Suppressor macrophage (primary cell): Measurements from ENCODE around the gene RPTN.

Experiments used
- DNase-seq, 4 experiments: peaks; one replicate each; pipeline ENCODE4 v3.0.0-alpha.2; 2020 to 2022
- total RNA-seq, 17 experiments: gene quantifications; one replicate each; lab custom pipeline; 2026; ENCODE audit warnings: mixed read lengths in 6 of 17, inconsistent platforms in 3 of 17; lab: John Stamatoyannopoulos, UW

RPTN gene
- 0 to 1.7 (median 0) reads per million in 17 experiments for total RNA-seq

DNA sequence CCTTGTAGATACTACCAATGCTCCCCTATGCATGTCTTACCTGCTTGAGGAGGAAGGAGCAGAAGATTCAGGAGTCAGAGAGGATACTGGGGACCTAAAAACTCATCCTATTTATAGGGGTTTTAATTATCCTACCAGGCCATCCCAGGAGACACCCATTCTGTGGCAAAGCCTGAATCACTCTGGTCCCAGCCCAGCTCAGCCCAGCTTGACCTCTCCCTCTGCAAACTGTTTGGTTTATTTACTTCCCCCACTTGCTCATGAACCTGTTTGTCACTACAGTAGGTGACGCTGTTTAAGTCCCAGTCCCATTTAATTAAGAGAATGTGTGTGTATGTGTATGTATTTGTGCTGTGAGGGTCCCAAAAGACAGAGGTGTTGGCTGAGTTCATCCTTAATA lies at the start of gene RPTN:
TSS of gene RPTN (minus strand) at position 85 of the 400 bp plus-strand sequence. CDS start 1,339 bp downstream, outside the sequence.
- DNase-seq, result no peak

GRCh38 chr1:152198982-152199381 lies 40.0 kb upstream of the RPTN start:
- DNase-seq, result no peak

DNA sequence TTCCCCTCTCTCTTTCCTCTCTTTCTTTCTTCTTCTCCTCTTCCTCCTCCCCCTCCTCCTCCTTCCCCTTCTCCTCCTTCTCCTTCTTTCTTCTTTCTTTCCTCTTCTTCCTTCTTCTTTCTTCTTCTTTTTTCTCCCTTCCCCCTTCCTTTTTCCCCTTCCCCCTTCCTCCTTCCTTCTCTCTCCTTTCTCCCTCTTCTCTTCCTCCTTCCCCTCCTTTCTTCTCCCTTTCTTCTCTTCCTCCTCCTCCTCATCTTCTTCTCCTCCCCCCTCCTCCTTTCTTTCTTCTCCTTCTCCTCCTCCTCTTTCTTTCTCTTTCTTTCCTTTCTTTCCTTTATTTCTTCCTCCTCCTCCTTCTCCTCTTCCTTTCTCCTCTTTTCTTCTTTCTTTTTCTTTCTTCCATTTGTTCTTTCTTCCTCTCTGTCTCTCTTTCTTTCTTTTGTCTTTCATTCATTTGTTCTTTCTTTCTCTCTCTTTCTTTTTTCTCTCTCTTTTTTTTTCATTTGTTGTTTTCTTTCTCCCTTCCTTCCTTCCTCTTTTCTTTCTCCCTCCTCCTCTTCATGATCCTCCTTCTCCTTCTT lies 38.4 kb upstream of the RPTN start:
- no peak for DNase-seq

DNA sequence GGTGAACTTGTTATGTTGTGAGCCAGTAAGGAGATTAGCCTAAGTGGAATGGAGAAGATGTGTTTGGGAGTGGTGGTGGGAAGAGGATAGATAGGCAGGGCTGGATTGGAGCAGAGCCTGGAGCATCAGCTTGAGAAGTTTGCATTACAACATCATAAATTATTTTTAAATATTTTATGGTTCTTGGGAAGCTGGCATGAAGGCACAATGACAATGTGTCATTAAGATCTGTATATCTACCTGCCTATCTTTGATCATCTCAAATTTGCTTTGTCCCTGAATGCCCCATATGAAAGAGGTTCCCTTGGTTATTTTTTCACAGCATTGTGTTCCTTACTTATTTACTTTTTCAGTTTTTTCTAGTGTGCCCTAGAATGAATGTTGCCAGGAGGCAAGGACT lies 32.7 kb upstream of the RPTN start:
- DNase-seq, result no peak

DNA sequence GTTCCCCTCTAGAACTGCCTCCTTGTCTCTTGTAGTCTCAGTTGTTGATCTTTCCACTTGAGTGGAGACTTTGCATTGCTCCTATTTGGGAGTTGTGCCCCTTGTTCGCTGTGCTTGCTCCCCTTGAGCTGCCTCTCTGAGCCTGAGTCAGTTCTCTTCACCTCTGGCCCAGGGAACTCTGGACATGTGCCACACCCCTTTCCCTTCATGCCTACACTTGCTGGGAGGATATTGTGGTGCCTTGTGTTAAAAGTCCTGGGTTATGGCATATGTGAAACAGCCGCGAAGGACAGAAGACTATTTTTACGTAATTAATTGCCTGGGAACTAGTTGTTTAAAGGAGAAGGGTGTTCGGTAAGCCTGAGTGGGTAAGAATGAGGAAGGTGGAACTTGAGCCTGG lies 32.2 kb upstream of the RPTN start:
- DNase-seq, result no peak

GRCh38 chr1:152190589-152190988 lies 31.6 kb upstream of the RPTN start:
- peak in 1 of 4 experiments; percentile 15 for DNase-seq

GRCh38 chr1:152189657-152190442 lies 30.8 kb upstream of the RPTN start:
- peak; percentile 74 to 84 (median 77) for DNase-seq

GRCh38 chr1:152188673-152189591 lies 29.9 kb upstream of the RPTN start:
- DNase-seq, result peak; percentile 73 to 91 (median 81)

DNA sequence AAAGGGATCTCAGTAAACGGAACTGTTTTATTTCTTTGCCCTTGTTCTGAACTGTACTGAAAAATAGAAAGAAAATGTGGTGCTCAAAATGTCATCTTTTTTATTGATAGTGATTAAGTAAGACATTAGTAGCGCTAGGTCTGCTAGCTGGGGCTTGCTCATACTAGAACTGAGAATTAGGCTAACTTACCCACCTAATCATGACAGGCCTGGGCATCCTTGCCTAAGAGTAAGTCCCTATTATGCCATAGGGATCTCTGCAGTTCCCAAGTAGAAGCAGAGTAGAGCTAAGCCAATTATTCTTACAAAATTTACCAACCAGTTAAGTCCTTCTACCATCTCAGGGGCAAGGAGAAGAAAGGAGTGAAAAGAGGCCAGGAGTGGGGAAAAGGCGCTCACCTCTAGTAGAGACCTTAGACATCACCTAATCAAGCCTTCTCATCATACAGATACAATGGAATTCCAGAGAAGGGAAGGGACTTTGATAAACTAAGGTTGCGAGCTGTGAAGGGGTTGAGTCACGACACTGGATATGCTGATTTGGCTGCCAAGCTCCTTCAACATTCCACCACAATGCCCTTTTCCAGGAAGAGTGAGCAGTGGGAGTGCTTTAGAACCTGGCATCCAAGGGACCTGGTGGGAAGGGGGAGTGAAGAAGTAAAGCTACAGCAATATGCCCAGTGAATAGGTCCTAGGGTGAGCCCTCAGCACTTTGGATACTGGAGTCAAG lies 27.7 kb upstream of the RPTN start:
- no peak for DNase-seq

GRCh38 chr1:152185544-152186391 lies 26.7 kb upstream of the RPTN start:
- DNase-seq, result peak; percentile 58 to 82 (median 68)

DNA sequence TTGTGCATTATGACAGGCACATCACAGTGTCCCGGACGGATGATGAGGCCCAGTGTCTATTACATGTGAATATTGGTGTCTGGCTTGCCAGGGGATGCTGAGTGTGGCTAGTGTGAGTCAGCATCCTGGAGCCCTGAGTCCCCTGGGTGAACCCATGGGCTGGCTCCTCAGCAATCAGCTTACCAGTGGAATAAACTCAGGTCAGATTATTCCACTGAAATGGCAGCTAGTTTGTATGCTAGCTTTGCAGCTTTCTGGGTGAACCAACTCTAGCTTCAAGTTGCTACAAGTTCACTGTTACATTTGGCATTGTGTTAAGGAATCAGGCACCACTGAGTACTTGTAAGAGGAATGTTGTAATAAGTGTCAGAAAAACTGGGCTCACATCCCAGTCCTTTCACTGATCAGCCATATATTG lies 23.9 kb upstream of the RPTN start:
- no peak for DNase-seq

DNA sequence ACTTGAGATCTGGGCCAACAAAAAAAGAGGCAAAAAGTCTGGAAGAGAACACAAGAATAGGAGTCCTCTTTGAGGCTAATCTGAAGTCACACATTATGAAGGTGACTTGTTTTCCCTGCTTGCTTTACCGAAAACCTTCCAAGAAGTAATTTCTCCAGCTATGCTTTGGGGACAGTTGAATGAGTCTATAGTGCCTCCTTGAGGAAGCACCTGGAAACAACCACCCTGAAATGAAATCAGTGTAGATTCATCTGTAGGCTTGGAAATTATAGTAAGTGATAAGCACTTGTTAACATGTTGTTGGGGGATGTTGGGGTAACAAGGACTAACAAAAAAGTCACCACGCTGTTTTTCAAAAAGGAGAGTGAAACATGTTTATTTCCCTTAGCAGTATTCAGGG lies 23.4 kb upstream of the RPTN start:
- peak; percentile 57 to 76 (median 62) for DNase-seq

- DNase-seq, result no peak
These were observed 20.5 kb upstream of the RPTN start for GRCh38 chr1:152179566-152179965.

DNA sequence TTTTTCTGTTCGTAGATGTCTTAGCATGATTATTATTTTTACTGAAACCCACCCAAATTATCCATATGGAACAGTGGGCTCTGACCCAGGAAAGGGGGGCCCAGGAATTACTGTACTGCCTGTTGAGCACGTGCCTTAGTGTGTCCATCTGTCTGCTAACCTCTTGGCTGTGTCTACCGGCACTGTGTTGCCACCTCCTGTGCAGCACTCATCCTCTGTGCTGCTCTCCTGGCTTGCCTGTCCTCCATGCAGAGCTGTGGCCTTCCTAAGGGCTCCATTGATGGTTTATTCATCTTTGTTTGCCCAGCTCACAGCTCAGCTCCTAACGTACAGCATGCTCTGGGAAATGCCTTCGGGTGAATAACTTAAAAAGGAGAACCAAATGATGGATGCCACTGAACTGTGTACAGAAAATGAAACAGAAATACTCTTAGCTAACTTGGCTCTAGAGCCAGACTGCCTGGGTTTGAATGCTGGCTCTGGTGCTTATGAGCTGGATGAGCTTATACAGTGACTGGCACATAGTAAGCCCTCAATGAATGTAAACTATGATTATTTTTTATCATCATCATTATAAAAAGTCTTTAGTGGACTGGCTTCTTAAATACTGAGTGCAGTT lies 11.4 kb upstream of the RPTN start:
- peak in 3 of 4 experiments; percentile 18 to 52 (median 31) for DNase-seq

- DNase-seq, result peak; percentile 32 to 62 (median 41)
These were observed 10.5 kb upstream of the RPTN start for GRCh38 chr1:152169366-152170025.

DNA sequence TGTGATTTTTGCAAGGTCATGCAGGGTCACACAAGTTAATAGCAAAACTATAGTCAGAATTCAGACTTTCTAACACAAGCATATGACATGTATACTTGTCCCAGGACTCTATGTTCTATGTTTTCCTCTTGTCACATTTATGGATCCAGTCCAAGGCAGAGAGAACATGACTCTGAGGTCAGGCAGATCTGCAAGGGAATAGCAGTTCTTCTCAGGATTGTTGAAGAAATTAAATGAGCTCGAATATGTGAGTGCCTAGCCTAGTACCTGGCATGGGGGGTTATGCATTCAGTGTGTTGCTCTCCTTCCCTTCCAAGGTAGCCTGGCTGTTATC lies 9.5 kb upstream of the RPTN start:
- DNase-seq, result no peak

GRCh38 chr1:152167835-152168534 lies 9.0 kb upstream of the RPTN start:
- no peak for DNase-seq

GRCh38 chr1:152166966-152167365 lies 7.9 kb upstream of the RPTN start:
- no peak for DNase-seq

GRCh38 chr1:152165286-152166077 lies 6.5 kb upstream of the RPTN start:
- peak; percentile 51 to 78 (median 67) for DNase-seq
